Endodermal cell (in vitro differentiated cells): Measurements from ENCODE around the gene DNPH1. TPM values are rescaled to one million over a fixed set of nuclear protein-coding genes. Genes with fewer than 3 reads are reported as not detected.

Source experiments
- DNase-seq: peaks from one replicate; pipeline ENCODE4 v3.0.0-alpha.2; 2017
- H3K27ac ChIP-seq: 2 replicates; pipeline ENCODE4 v1.5.1; 2013; ENCODE audit warnings: mild to moderate bottlenecking, low read depth, low read length, moderate library complexity
- H3K27me3 ChIP-seq: 2 replicates; pipeline ENCODE4 v1.6.1; 2013; ENCODE audit warnings: mild to moderate bottlenecking, low read length, moderate library complexity; ENCODE audit not compliant: insufficient read depth, control insufficient read depth, poor library complexity, severe bottlenecking
- H3K36me3 ChIP-seq: 2 replicates; pipeline ENCODE4 v1.7.0; 2013; ENCODE audit warnings: mild to moderate bottlenecking, low read length, moderate library complexity; ENCODE audit not compliant: control insufficient read depth, insufficient read depth
- H3K4me1 ChIP-seq: one replicate; pipeline ENCODE4 v1.7.0; 2013; ENCODE audit warnings: low read length; ENCODE audit not compliant: control insufficient read depth, insufficient read depth
- H3K4me3 ChIP-seq: 2 replicates; pipeline ENCODE4 v1.5.1; 2013; ENCODE audit warnings: mild to moderate bottlenecking, low read length, moderate library complexity
- H3K9ac ChIP-seq: 2 replicates; pipeline ENCODE4 v1.6.1; 2013; ENCODE audit warnings: mild to moderate bottlenecking, low read length, moderate library complexity; ENCODE audit not compliant: poor library complexity, severe bottlenecking; ENCODE audit errors: extremely low read depth
- H3K9me3 ChIP-seq: 2 replicates; pipeline ENCODE4 v1.6.1; 2013; ENCODE audit warnings: mild to moderate bottlenecking, low read length, moderate library complexity; ENCODE audit not compliant: control insufficient read depth
- H3K27ac Mint-ChIP-seq: 2 replicates; pipeline ENCODE4 v1.8.0; 2020; ENCODE audit warnings: mixed read lengths
- H3K27me3 Mint-ChIP-seq: 2 replicates; pipeline ENCODE4 v1.8.0; 2021; ENCODE audit warnings: mild to moderate bottlenecking, mixed read lengths; ENCODE audit not compliant: insufficient read depth
- H3K36me3 Mint-ChIP-seq: 2 replicates; pipeline ENCODE4 v1.8.0; 2020; ENCODE audit warnings: low read depth, mixed read lengths
- H3K4me1 Mint-ChIP-seq: 2 replicates; pipeline ENCODE4 v1.8.0; 2020; ENCODE audit warnings: mixed read lengths
- H3K4me3 Mint-ChIP-seq: 2 replicates; pipeline ENCODE4 v1.8.0; 2020; ENCODE audit warnings: mild to moderate bottlenecking, moderate library complexity, mixed read lengths
- H3K9me3 Mint-ChIP-seq: 2 replicates; pipeline ENCODE4 v1.8.0; 2020; ENCODE audit warnings: mild to moderate bottlenecking, mixed read lengths
- WGBS, 2 experiments: methylation state at CpG; one replicate each; pipeline versions ENCODE4 v1.1.5 to v1.1.7; 2013; ENCODE audit warnings: missing lambda C conversion rate in 2 of 2, mixed read lengths in 1 of 2; ENCODE audit not compliant: insufficient coverage in 1 of 2, insufficient read length in 1 of 2; 5-methylcytosine and 5-hydroxymethylcytosine counted together
- total RNA-seq, 2 donors: library from RNA; stranded (reverse); fragmentation: NEBNext Ultra II Directional in 1 of 2; extraction: Animal tissue kit (Norgen Biotek cat#: 25700) in 1 of 2; gene quantifications; 2 replicates in 1 of 2; 3 replicates in 1 of 2; pipeline ENCODE4 v1.2.1, GENCODE V29; 2021
- TF ChIP-seq, protein P1 (sequence below): fragments of 200-600 bp; sonication (generic); conservative IDR thresholded peaks from 2 replicates; pipeline ENCODE4 v1.5.0; 2021; ENCODE audit warnings: antibody characterized with exemption, mild to moderate bottlenecking

Gene DNPH1
- total RNA-seq, 2 donors from 2014 or later, result 48.2 to 66.5 TPM

DNA sequence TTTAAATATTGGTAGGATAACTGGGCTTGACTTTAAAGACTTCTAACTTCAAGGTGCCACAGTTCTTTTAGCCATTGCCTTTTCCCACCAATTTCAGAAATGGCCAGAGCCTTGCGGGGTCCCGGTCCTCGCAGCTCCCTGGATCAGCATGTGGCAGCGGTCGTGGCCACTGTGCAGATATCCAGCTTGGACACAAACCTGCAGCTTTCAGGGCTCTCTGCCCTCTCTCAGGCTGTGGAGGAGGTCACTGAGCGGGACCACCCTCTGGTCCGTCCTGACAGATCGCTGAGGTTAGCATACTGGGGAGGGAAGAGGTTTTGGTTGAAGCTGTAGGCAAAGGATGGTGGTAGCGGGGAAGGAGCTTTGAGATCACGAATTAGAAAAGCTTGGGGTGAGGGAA, 40.9 kb downstream of the DNPH1 start:
- no peaks in the 10 kb centered on the region for H3K9me3 ChIP-seq
- Mint-ChIP-seq H3K36me3 (peaks cover 30% of the 10 kb centered on the region), H3K27me3 (no peaks in the 10 kb centered on the region), H3K27ac (no peak overlapping the region), H3K4me3 (no peak overlapping the region), H3K9me3 (no peaks in the 10 kb centered on the region), H3K4me1 (peaks cover 3% of the 10 kb centered on the region)
- WGBS, 2 experiments, result 92 to 97% methylated on average over 9 to 10 of the region's 10 CpGs
- DNase-seq, result no peak
- no peaks in the 10 kb centered on the region for H3K27me3 ChIP-seq
- H3K9ac ChIP-seq, result no peak overlapping the region
- H3K4me1 ChIP-seq, result no peaks in the 10 kb centered on the region
- H3K4me3 ChIP-seq, result no peak overlapping the region
- no peak overlapping the region for H3K27ac ChIP-seq
- TF ChIP-seq, protein P1, sequence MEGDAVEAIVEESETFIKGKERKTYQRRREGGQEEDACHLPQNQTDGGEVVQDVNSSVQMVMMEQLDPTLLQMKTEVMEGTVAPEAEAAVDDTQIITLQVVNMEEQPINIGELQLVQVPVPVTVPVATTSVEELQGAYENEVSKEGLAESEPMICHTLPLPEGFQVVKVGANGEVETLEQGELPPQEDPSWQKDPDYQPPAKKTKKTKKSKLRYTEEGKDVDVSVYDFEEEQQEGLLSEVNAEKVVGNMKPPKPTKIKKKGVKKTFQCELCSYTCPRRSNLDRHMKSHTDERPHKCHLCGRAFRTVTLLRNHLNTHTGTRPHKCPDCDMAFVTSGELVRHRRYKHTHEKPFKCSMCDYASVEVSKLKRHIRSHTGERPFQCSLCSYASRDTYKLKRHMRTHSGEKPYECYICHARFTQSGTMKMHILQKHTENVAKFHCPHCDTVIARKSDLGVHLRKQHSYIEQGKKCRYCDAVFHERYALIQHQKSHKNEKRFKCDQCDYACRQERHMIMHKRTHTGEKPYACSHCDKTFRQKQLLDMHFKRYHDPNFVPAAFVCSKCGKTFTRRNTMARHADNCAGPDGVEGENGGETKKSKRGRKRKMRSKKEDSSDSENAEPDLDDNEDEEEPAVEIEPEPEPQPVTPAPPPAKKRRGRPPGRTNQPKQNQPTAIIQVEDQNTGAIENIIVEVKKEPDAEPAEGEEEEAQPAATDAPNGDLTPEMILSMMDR, result no peak
- peaks cover 8% of the 10 kb centered on the region for H3K36me3 ChIP-seq

DNA sequence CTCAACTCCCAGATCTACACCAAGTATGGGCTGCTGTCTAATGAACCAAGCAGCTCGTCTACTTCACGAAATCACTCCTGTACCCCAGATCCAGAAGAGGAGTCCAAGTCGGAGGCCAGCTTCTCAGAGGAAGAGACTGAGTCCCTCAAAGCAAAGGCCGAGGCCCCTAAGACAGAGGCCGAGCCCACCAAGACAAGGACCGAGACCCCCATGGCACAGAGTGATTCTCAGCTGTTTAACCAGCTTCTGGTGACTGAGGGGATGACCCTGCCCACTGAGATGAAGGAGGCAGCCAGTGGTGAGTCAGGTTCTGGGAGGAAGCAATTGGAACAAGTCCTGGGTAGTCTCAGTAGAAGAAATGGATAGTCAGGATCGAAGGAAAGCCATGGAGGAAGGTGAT, 41.5 kb downstream of the DNPH1 start:
- Histone ChIP-seq H3K4me1 (no peaks in the 10 kb centered on the region), H3K36me3 (peaks cover 8% of the 10 kb centered on the region), H3K27ac (no peak overlapping the region), H3K27me3 (no peaks in the 10 kb centered on the region), H3K9me3 (no peaks in the 10 kb centered on the region), H3K4me3 (no peak overlapping the region), H3K9ac (no peak overlapping the region)
- H3K27me3 Mint-ChIP-seq, result no peaks in the 10 kb centered on the region
- H3K4me1 Mint-ChIP-seq, result peaks cover 9% of the 10 kb centered on the region
- H3K36me3 Mint-ChIP-seq, result peaks cover 25% of the 10 kb centered on the region
- DNase-seq, result no peak
- H3K27ac Mint-ChIP-seq, result no peak overlapping the region
- no peaks in the 10 kb centered on the region for H3K9me3 Mint-ChIP-seq
- whole genome bisulfite sequencing, 2 experiments, result 94 to 100% methylated on average over 5 to 7 of the region's 7 CpGs
- no peak overlapping the region for H3K4me3 Mint-ChIP-seq
- TF ChIP-seq, protein P1, result no peak

- Histone ChIP-seq H3K36me3 (peaks cover 8% of the 10 kb centered on the region), H3K9me3 (no peaks in the 10 kb centered on the region), H3K4me3 (no peak overlapping the region), H3K27me3 (no peaks in the 10 kb centered on the region), H3K4me1 (no peaks in the 10 kb centered on the region), H3K9ac (no peak overlapping the region), H3K27ac (no peak overlapping the region)
- peaks cover 22% of the 10 kb centered on the region for H3K36me3 Mint-ChIP-seq
- TF ChIP-seq, protein P1, result no peak
- no peaks in the 10 kb centered on the region for H3K27me3 Mint-ChIP-seq
- H3K4me3 Mint-ChIP-seq, result no peak overlapping the region
- 92% methylated on average over 4 of the region's 4 CpGs; no CpG with 5 or more reads in 1 of the 2 experiments for WGBS, 2 experiments
- H3K4me1 Mint-ChIP-seq, result peaks cover 14% of the 10 kb centered on the region
- H3K9me3 Mint-ChIP-seq, result no peaks in the 10 kb centered on the region
- no peak overlapping the region for H3K27ac Mint-ChIP-seq
- DNase-seq, result no peak
Measured at GRCh38 chr6:43186706-43187105, 42.6 kb downstream of the DNPH1 start.
